ENCODE measurements around the gene SSNA1.

SSNA1 gene

GRCh38 chr9:137190315-137190856 is 1.9 kb downstream of the SSNA1 start:
- Histone ChIP-seq H3K27me3 (ENCODE audit: insufficient read depth, low read length) (no peaks in the 10 kb centered on the region), H3K9me3 (ENCODE audit: insufficient read depth, low read depth, low read length) (no peaks in the 10 kb centered on the region), H3K27ac (ENCODE audit: low read depth, low read length) (no peak overlapping the region), H3K4me1 (ENCODE audit: insufficient read depth, low read length) (peaks cover 8% of the 10 kb centered on the region; the same call in 1 of the 2 replicates), H3K4me3 (ENCODE audit: low read length) (no peak overlapping the region), H3K36me3 (ENCODE audit: insufficient read depth, low read length) (peaks cover 15% of the 10 kb centered on the region), H3K9ac (ENCODE audit: low read depth, low read length) (no peak overlapping the region)
- 92% methylated on average over 9 of the region's 9 CpGs for WGBS

DNA sequence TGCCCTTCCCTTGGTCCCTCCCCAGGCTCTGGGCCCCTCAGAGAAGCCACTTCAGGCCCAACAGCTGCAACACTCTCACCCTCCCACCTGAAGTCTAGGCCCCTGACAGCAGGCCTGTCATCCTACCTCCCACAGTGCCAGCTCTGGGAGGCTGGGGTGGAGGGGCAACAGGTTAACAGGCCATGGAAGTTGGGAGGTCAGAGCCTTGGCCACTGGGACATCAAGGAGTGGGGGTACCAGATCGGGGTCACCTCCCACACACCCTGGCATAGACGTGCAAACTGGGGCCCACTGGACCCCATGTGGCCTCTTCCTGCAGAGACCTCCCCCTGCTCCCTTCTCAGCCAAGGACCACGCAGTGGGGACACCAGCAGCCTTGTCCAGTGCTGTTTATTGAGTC is 2.8 kb downstream of the SSNA1 start:
- no peaks in the 10 kb centered on the region for H3K27me3 ChIP-seq (ENCODE audit: insufficient read depth, low read length)
- peaks cover 8% of the 10 kb centered on the region; the same call in 1 of the 2 replicates for H3K4me1 ChIP-seq (ENCODE audit: insufficient read depth, low read length)
- WGBS: 91% methylated on average over 3 of the region's 3 CpGs
- H3K4me3 ChIP-seq (ENCODE audit: low read length): no peak overlapping the region
- no peak overlapping the region for H3K9ac ChIP-seq (ENCODE audit: low read depth, low read length)
- H3K27ac ChIP-seq (ENCODE audit: low read depth, low read length): no peak overlapping the region
- peaks cover 8% of the 10 kb centered on the region for H3K36me3 ChIP-seq (ENCODE audit: insufficient read depth, low read length)
- no peaks in the 10 kb centered on the region for H3K9me3 ChIP-seq (ENCODE audit: insufficient read depth, low read depth, low read length)

GRCh38 chr9:137191691-137192447 is 3.4 kb downstream of the SSNA1 start:
- WGBS: 93% methylated on average over 22 of the region's 22 CpGs
- Histone ChIP-seq H3K36me3 (ENCODE audit: insufficient read depth, low read length) (peaks cover 6% of the 10 kb centered on the region; the same call in 1 of the 2 replicates), H3K27ac (ENCODE audit: low read depth, low read length) (no peak overlapping the region), H3K4me3 (ENCODE audit: low read length) (no peak overlapping the region), H3K9me3 (ENCODE audit: insufficient read depth, low read depth, low read length) (no peaks in the 10 kb centered on the region), H3K4me1 (ENCODE audit: insufficient read depth, low read length) (peaks cover 8% of the 10 kb centered on the region; the same call in 1 of the 2 replicates), H3K27me3 (ENCODE audit: insufficient read depth, low read length) (no peaks in the 10 kb centered on the region), H3K9ac (ENCODE audit: low read depth, low read length) (no peak overlapping the region)

GRCh38 chr9:137192448-137192780 is 3.9 kb downstream of the SSNA1 start:
- Histone ChIP-seq H3K27me3 (ENCODE audit: insufficient read depth, low read length) (no peaks in the 10 kb centered on the region), H3K9me3 (ENCODE audit: insufficient read depth, low read depth, low read length) (no peaks in the 10 kb centered on the region), H3K36me3 (ENCODE audit: insufficient read depth, low read length) (peaks cover 6% of the 10 kb centered on the region; the same call in 1 of the 2 replicates), H3K4me3 (ENCODE audit: low read length) (no peak overlapping the region), H3K27ac (ENCODE audit: low read depth, low read length) (no peak overlapping the region), H3K4me1 (ENCODE audit: insufficient read depth, low read length) (peaks cover 8% of the 10 kb centered on the region; the same call in 1 of the 2 replicates), H3K9ac (ENCODE audit: low read depth, low read length) (no peak overlapping the region)
- 90% methylated on average over 10 of the region's 10 CpGs for WGBS

- Histone ChIP-seq H3K4me1 (ENCODE audit: insufficient read depth, low read length) (peaks cover 8% of the 10 kb centered on the region; the same call in 1 of the 2 replicates), H3K9ac (ENCODE audit: low read depth, low read length) (no peak overlapping the region), H3K27me3 (ENCODE audit: insufficient read depth, low read length) (no peaks in the 10 kb centered on the region), H3K9me3 (ENCODE audit: insufficient read depth, low read depth, low read length) (no peaks in the 10 kb centered on the region), H3K27ac (ENCODE audit: low read depth, low read length) (no peak overlapping the region), H3K4me3 (ENCODE audit: low read length) (no peak overlapping the region), H3K36me3 (ENCODE audit: insufficient read depth, low read length) (peaks cover 6% of the 10 kb centered on the region; the same call in 1 of the 2 replicates)
- WGBS: 75% methylated on average over 2 of the region's 2 CpGs
These were observed 4.4 kb downstream of the SSNA1 start for GRCh38 chr9:137192859-137193258.

DNA sequence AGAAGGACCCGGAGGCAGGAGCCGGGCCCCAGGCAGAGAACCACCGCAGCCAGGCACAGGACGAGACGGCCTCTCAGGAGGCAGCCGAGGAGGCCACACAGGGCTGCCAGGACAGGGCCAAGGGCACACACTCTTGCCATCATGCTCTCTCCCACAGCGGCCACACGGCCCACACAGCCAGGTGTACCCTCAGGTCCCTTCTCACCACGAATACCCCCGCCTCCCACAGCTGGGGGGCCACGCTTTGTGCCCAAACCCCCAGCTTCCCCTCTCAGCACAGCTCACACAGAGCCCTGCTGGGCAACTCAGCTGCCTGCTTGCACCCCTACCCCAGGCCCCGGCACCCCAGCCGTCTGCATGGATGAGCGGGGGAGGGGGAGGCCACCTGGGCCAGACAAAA is 5.3 kb downstream of the SSNA1 start:
- H3K9me3 ChIP-seq (ENCODE audit: insufficient read depth, low read depth, low read length): no peaks in the 10 kb centered on the region
- no peak overlapping the region for H3K4me3 ChIP-seq (ENCODE audit: low read length)
- H3K36me3 ChIP-seq (ENCODE audit: insufficient read depth, low read length): peaks cover 6% of the 10 kb centered on the region; the same call in 1 of the 2 replicates
- no peak overlapping the region for H3K27ac ChIP-seq (ENCODE audit: low read depth, low read length)
- no peaks in the 10 kb centered on the region for H3K27me3 ChIP-seq (ENCODE audit: insufficient read depth, low read length)
- H3K4me1 ChIP-seq (ENCODE audit: insufficient read depth, low read length): peaks cover 8% of the 10 kb centered on the region; the same call in 1 of the 2 replicates
- 91% methylated on average over 14 of the region's 14 CpGs for WGBS
- no peak overlapping the region for H3K9ac ChIP-seq (ENCODE audit: low read depth, low read length)

- Histone ChIP-seq H3K27ac (ENCODE audit: low read depth, low read length) (no peak overlapping the region), H3K4me3 (ENCODE audit: low read length) (no peak overlapping the region), H3K9ac (ENCODE audit: low read depth, low read length) (no peak overlapping the region), H3K4me1 (ENCODE audit: insufficient read depth, low read length) (peaks cover 8% of the 10 kb centered on the region; the same call in 1 of the 2 replicates), H3K9me3 (ENCODE audit: insufficient read depth, low read depth, low read length) (no peaks in the 10 kb centered on the region), H3K27me3 (ENCODE audit: insufficient read depth, low read length) (no peaks in the 10 kb centered on the region), H3K36me3 (ENCODE audit: insufficient read depth, low read length) (peaks cover 6% of the 10 kb centered on the region; the same call in 1 of the 2 replicates)
- 86% methylated on average over 16 of the region's 16 CpGs for WGBS
These were observed 5.9 kb downstream of the SSNA1 start for GRCh38 chr9:137194388-137194787.

GRCh38 chr9:137194909-137195308 is 6.4 kb downstream of the SSNA1 start:
- Histone ChIP-seq H3K27ac (ENCODE audit: low read depth, low read length) (no peak overlapping the region), H3K4me3 (ENCODE audit: low read length) (no peak overlapping the region), H3K4me1 (ENCODE audit: insufficient read depth, low read length) (peaks cover 5% of the 10 kb centered on the region; the same call in 1 of the 2 replicates), H3K9ac (ENCODE audit: low read depth, low read length) (no peak overlapping the region), H3K27me3 (ENCODE audit: insufficient read depth, low read length) (no peaks in the 10 kb centered on the region), H3K36me3 (ENCODE audit: insufficient read depth, low read length) (peaks cover 4% of the 10 kb centered on the region; the same call in 1 of the 2 replicates), H3K9me3 (ENCODE audit: insufficient read depth, low read depth, low read length) (no peaks in the 10 kb centered on the region)
- 86% methylated on average over 10 of the region's 10 CpGs for WGBS

GRCh38 chr9:137195525-137196220 is 7.2 kb downstream of the SSNA1 start:
- H3K4me1 ChIP-seq (ENCODE audit: insufficient read depth, low read length): peaks cover 5% of the 10 kb centered on the region; the same call in 1 of the 2 replicates
- no peak overlapping the region for H3K4me3 ChIP-seq (ENCODE audit: low read length)
- WGBS: 94% methylated on average over 21 of the region's 21 CpGs
- no peaks in the 10 kb centered on the region for H3K9me3 ChIP-seq (ENCODE audit: insufficient read depth, low read depth, low read length)
- no peaks in the 10 kb centered on the region for H3K27me3 ChIP-seq (ENCODE audit: insufficient read depth, low read length)
- H3K36me3 ChIP-seq (ENCODE audit: insufficient read depth, low read length): no peaks in the 10 kb centered on the region
- H3K27ac ChIP-seq (ENCODE audit: low read depth, low read length): no peak overlapping the region
- no peak overlapping the region for H3K9ac ChIP-seq (ENCODE audit: low read depth, low read length)

DNA sequence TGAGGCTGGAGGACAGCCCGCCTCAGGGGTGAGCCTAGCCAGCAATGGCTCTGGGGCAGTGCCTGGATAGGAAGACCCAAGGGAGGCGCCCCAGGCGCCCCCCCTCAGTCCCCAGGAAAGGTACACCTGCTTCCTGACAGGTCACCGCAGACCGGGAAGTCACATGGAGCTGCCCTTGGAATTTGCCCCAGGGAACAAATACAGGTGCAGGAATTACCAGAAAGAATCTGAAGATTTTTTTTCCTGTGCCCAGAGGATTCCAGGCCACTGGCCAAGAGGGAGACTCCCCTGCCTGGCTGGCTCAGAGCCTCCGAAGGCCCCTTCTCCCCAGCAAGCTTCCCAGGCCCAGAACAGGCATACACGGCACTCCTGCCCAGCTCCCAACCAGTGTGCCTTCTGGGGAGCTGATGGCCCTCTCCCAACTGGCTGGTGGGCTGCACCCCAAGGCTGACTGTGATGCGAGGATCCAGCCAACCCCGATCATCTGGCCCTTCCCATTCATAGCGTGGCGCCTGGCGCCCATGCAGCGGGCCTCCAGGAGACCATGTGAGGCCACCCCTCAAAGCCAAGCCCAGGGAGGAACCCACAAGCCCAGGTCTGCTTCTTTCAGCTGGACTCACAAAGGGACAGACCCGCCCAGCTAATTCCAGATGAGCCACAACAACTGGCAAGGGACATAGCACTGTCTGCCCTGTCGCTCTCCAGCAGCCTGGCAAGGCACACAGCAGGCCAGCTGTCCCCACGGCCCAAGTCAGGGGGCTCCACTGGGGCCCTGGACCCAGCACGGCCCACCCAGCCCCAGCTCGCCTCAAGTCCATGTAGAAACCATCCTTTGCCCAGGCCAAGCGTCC is 9.8 kb downstream of the SSNA1 start:
- Histone ChIP-seq H3K27ac (ENCODE audit: low read depth, low read length) (no peak overlapping the region), H3K9ac (ENCODE audit: low read depth, low read length) (0 out of 2 replicates have a peak overlapping the region, but pooled peaks have one; percentile 19), H3K27me3 (ENCODE audit: insufficient read depth, low read length) (no peaks in the 10 kb centered on the region), H3K36me3 (ENCODE audit: insufficient read depth, low read length) (no peaks in the 10 kb centered on the region), H3K9me3 (ENCODE audit: insufficient read depth, low read depth, low read length) (no peaks in the 10 kb centered on the region), H3K4me3 (ENCODE audit: low read length) (peak overlapping the region; percentile 47; the same call in 1 of the 2 replicates), H3K4me1 (ENCODE audit: insufficient read depth, low read length) (peaks cover 5% of the 10 kb centered on the region; the same call in 1 of the 2 replicates)
- WGBS: 91% methylated on average over 19 of the region's 19 CpGs

All from HUES64 (cell line).